Effector CD8-positive, alpha-beta T cell (primary cell): Measurements from ENCODE around the gene ATG3.
"Not testable (repeated sequence)": the region's sequence is repeated elsewhere in the genome, so short reads cannot be mapped to it uniquely, and the experiment has no call there.

Experiments used
- DNase-seq: peaks from one replicate; lab custom pipeline; 2025; lab: John Stamatoyannopoulos, UW
- total RNA-seq, 4 experiments: gene quantifications; one replicate each; lab custom pipeline; 2026; lab: John Stamatoyannopoulos, UW

The ATG3 gene
- 56.0 to 67.2 (median 60.1) reads per million in 4 experiments for total RNA-seq

GRCh38 chr3:112561734-112562529 lies at the start of gene ATG3, which contains the start of gene SLC35A5:
ATG3 (minus strand) TSS chr3:112561962; CDS start chr3:112561528, 434 bp downstream.
SLC35A5 (plus strand) TSS chr3:112562045; CDS start chr3:112563404, 1,359 bp downstream.
- peak; percentile 98 for DNase-seq

GRCh38 chr3:112610121-112610520 lies 48.4 kb upstream of the ATG3 start:
- no peak for DNase-seq

- no peak for DNase-seq
Observed at GRCh38 chr3:112607863-112608262, 46.1 kb upstream of the ATG3 start.

- no peak for DNase-seq
Observed at GRCh38 chr3:112606098-112606497, 44.3 kb upstream of the ATG3 start.

- no peak for DNase-seq
Observed at GRCh38 chr3:112605285-112605684, 43.5 kb upstream of the ATG3 start.

- DNase-seq, result no peak
Observed at GRCh38 chr3:112604536-112604935, 42.8 kb upstream of the ATG3 start.

GRCh38 chr3:112602217-112602838 lies 40.6 kb upstream of the ATG3 start:
- no peak for DNase-seq

- DNase-seq, result no peak
Observed at GRCh38 chr3:112598731-112599130, 37.0 kb upstream of the ATG3 start.

GRCh38 chr3:112597945-112598344 lies 36.2 kb upstream of the ATG3 start:
- DNase-seq, result no peak

- no peak for DNase-seq
Observed at GRCh38 chr3:112594856-112595255, 33.1 kb upstream of the ATG3 start.

GRCh38 chr3:112593258-112593657 lies 31.5 kb upstream of the ATG3 start:
- no peak for DNase-seq

GRCh38 chr3:112587336-112587735 lies 25.6 kb upstream of the ATG3 start:
- DNase-seq, result no peak

- no peak for DNase-seq
Observed at GRCh38 chr3:112585782-112586181, 24.0 kb upstream of the ATG3 start.

- no peak for DNase-seq
Observed at GRCh38 chr3:112583105-112583504, 21.3 kb upstream of the ATG3 start.

- no peak for DNase-seq
Observed at GRCh38 chr3:112582244-112582874, 20.6 kb upstream of the ATG3 start.

- DNase-seq, result no peak
Observed at GRCh38 chr3:112579697-112580096, 17.9 kb upstream of the ATG3 start.

GRCh38 chr3:112579232-112579631 lies 17.5 kb upstream of the ATG3 start:
- no peak for DNase-seq

GRCh38 chr3:112572701-112573100 lies 10.9 kb upstream of the ATG3 start:
- no peak for DNase-seq

- no peak for DNase-seq
Observed at GRCh38 chr3:112569265-112569664, 7.5 kb upstream of the ATG3 start.

GRCh38 chr3:112568642-112569041 lies 6.9 kb upstream of the ATG3 start:
- no peak for DNase-seq

- no peak for DNase-seq
Observed at GRCh38 chr3:112564940-112565305, 3.2 kb upstream of the ATG3 start.

- DNase-seq, result not testable (repeated sequence)
Observed at GRCh38 chr3:112564247-112564939, 2.6 kb upstream of the ATG3 start.

GRCh38 chr3:112561484-112561733 lies 353 bp downstream of the ATG3 start:
- DNase-seq, result peak; percentile 81
